Measurements from ENCODE around the gene DDX19B.

DNA sequence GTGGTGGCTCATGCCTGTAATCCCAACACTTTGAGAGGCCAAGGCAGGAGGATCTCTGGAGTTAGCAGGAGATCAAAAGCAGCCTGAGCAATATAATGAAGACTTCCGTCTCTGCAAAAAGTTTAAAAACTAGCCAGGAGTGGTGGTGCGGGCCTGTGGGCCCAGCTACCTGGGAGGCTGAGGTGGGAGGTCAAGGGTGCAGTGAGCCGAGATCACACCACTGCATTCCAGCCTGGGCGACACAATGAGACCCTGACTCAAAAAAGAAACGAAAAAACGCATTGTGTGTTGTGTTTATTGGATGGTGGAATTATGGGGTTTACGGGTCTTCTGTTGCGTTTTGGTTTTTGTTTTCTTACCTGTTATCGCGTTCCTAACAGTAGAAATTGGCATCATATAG lies 46.9 kb downstream of the DDX19B start:
- no peak for TF ChIP-seq CHD2 (IDR thresholded peaks at IDR 0.05; ENCODE audit: low read length, partially characterized antibody)
- TF ChIP-seq BHLHE40 (IDR thresholded peaks at IDR 0.05; ENCODE audit: low read depth, low read length) = no peak
- no peak for TF ChIP-seq KDM1A (IDR thresholded peaks at IDR 0.05; ENCODE audit: low read depth)
- no peak for TF ChIP-seq POLR2A (IDR thresholded peaks at IDR 0.05; ENCODE audit: low read length)
- TF ChIP-seq KDM5A (IDR thresholded peaks at IDR 0.05) = no peak
- TF ChIP-seq, protein P1, sequence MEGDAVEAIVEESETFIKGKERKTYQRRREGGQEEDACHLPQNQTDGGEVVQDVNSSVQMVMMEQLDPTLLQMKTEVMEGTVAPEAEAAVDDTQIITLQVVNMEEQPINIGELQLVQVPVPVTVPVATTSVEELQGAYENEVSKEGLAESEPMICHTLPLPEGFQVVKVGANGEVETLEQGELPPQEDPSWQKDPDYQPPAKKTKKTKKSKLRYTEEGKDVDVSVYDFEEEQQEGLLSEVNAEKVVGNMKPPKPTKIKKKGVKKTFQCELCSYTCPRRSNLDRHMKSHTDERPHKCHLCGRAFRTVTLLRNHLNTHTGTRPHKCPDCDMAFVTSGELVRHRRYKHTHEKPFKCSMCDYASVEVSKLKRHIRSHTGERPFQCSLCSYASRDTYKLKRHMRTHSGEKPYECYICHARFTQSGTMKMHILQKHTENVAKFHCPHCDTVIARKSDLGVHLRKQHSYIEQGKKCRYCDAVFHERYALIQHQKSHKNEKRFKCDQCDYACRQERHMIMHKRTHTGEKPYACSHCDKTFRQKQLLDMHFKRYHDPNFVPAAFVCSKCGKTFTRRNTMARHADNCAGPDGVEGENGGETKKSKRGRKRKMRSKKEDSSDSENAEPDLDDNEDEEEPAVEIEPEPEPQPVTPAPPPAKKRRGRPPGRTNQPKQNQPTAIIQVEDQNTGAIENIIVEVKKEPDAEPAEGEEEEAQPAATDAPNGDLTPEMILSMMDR (IDR thresholded peaks at IDR 0.05) = no peak
- TF ChIP-seq RFX5 (IDR thresholded peaks at IDR 0.05) = no peak
- TF ChIP-seq ZNF302 (CRISPR knock-in tag; IDR thresholded peaks at IDR 0.05) = no peak
- TF ChIP-seq, protein P2, sequence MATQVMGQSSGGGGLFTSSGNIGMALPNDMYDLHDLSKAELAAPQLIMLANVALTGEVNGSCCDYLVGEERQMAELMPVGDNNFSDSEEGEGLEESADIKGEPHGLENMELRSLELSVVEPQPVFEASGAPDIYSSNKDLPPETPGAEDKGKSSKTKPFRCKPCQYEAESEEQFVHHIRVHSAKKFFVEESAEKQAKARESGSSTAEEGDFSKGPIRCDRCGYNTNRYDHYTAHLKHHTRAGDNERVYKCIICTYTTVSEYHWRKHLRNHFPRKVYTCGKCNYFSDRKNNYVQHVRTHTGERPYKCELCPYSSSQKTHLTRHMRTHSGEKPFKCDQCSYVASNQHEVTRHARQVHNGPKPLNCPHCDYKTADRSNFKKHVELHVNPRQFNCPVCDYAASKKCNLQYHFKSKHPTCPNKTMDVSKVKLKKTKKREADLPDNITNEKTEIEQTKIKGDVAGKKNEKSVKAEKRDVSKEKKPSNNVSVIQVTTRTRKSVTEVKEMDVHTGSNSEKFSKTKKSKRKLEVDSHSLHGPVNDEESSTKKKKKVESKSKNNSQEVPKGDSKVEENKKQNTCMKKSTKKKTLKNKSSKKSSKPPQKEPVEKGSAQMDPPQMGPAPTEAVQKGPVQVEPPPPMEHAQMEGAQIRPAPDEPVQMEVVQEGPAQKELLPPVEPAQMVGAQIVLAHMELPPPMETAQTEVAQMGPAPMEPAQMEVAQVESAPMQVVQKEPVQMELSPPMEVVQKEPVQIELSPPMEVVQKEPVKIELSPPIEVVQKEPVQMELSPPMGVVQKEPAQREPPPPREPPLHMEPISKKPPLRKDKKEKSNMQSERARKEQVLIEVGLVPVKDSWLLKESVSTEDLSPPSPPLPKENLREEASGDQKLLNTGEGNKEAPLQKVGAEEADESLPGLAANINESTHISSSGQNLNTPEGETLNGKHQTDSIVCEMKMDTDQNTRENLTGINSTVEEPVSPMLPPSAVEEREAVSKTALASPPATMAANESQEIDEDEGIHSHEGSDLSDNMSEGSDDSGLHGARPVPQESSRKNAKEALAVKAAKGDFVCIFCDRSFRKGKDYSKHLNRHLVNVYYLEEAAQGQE (IDR thresholded peaks at IDR 0.05) = no peak
- TF ChIP-seq, protein P3, sequence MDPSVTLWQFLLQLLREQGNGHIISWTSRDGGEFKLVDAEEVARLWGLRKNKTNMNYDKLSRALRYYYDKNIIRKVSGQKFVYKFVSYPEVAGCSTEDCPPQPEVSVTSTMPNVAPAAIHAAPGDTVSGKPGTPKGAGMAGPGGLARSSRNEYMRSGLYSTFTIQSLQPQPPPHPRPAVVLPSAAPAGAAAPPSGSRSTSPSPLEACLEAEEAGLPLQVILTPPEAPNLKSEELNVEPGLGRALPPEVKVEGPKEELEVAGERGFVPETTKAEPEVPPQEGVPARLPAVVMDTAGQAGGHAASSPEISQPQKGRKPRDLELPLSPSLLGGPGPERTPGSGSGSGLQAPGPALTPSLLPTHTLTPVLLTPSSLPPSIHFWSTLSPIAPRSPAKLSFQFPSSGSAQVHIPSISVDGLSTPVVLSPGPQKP (IDR thresholded peaks at IDR 0.05; ENCODE audit: low read depth, low read length) = no peak
- TF ChIP-seq RAD21 (conservative IDR thresholded peaks at IDR 0.05 in 1 of 2, IDR thresholded peaks at IDR 0.05 in 1 of 2) = no peak
- TF ChIP-seq MYC (IDR thresholded peaks at IDR 0.05; ENCODE audit: borderline replicate concordance, low read length) = no peak
- no peak for TF ChIP-seq RCOR1 (IDR thresholded peaks at IDR 0.05; ENCODE audit: low read depth, low read length)

Measured in A549 (cell line).